HG03354 (cell line): ENCODE results near the gene P2RY1.
"Not testable (repeated sequence)": the region's sequence is repeated elsewhere in the genome, so short reads cannot be mapped to it uniquely, and the experiment has no call there.

Experiments used
- ATAC-seq: cut with Tn5 transposase; IDR thresholded peaks from one replicate; pipeline ENCODE4 v1.9.1; 2021; ENCODE audit warnings: mild to moderate bottlenecking; ENCODE audit not compliant: unreplicated experiment, poor library complexity, severe bottlenecking

P2RY1 gene

DNA sequence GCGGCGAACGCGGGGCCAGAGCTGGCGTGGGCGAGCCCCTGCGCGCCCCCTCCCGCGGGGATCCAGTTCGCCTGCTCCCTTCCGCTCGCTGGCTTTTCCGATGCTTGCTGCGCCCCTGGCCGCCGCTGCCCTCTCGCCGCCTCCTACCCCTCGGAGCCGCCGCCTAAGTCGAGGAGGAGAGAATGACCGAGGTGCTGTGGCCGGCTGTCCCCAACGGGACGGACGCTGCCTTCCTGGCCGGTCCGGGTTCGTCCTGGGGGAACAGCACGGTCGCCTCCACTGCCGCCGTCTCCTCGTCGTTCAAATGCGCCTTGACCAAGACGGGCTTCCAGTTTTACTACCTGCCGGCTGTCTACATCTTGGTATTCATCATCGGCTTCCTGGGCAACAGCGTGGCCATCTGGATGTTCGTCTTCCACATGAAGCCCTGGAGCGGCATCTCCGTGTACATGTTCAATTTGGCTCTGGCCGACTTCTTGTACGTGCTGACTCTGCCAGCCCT, 721 bp downstream of the P2RY1 start:
- ATAC-seq: peak; percentile 30

GRCh38 chr3:152836269-152836668, 1.3 kb downstream of the P2RY1 start:
- no peak for ATAC-seq

GRCh38 chr3:152839511-152839910, 4.6 kb downstream of the P2RY1 start:
- ATAC-seq: no peak

DNA sequence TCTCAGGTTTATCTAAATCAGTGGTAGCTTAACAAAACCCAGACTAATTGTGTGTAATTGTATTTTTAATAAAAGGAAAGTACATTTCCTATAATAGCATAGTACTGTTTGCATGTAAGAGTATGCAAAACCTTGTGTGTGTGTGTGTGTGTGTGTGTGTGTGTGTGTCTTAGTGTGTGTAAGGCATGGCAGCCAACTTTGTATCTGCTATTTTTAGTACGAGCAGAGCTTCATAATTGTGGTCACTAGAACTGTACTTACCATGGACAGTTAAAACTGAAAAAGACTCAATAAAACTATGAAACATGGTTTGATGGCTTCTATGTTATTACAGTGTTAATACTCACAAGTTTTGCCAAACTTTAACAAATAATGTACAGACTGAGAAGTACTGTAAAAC, 6.2 kb downstream of the P2RY1 start:
- ATAC-seq: no peak

DNA sequence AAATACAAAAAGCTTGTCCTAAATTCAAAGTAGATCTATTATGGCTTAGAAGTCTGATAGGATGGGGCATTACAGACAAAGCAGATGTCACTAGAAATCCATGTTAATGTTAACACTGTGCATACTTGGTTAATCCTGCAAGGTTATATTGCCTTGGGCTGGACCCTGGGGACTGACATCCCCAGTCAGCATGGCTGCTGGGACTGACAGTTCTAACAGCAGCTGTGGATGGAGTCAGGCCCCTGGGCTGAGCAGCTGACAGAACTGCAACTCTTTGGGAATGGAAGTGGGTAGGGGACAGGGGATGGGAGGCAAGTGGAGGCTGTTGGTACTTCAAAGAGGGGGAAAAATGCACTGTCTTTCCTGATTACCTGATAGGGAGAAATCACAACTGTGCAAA, 7.5 kb downstream of the P2RY1 start:
- ATAC-seq: no peak

- peak; percentile 96 for ATAC-seq
These were observed 9.0 kb downstream of the P2RY1 start for GRCh38 chr3:152843955-152844354.

DNA sequence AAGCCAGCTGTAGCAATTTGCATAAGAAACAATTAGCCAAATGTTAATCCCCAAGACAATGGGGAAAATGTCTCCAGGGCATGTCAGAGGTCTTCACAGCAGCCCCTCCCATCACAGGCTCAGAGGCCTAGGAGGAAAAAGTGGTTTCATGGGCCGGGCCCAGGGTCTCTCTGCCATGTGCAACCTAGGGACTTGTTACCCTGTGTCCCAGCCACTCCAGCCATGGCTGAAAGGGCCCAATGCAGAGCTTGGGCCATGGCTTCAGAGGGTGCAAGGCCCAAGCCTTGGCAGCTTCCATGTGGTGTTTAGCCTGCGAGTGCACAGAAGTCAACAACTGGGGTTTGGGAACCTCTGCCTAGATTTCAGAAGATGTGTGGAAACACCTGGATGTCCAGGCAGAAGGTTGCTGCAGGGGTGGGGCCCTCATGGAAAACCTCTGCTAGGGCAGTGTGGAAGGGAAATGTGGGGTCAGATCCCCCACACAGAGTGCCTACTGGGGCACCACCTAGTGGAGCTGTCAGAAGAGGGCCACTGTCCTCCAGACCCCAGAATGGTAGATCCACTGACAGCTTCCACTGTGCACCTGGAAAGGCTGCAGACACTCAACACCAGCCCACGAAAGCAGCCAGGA, 11.8 kb downstream of the P2RY1 start:
- not testable (repeated sequence) for ATAC-seq

DNA sequence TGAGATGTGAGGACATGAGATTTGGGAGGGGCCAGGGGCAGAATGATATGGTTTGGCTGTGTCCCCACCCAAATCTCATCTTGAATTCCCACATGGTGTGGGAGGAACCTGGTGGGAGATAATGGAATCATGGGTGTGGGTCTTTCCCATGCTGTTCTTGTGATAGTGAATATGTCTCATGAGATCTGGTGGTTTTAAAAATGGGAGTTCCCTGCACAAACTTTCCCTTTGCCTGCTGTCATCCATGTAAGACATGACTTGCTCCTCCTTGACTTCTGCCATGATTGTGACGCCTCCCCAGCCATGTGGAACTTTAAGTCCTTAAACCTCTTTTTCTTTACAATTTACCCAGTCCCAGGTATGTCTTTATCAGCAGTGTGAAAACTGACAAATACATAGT, 12.7 kb downstream of the P2RY1 start:
- not testable (repeated sequence) for ATAC-seq

GRCh38 chr3:152849996-152850578, 15.2 kb downstream of the P2RY1 start:
- no peak for ATAC-seq

- ATAC-seq: no peak
These were observed 18.3 kb downstream of the P2RY1 start for GRCh38 chr3:152853196-152853595.

DNA sequence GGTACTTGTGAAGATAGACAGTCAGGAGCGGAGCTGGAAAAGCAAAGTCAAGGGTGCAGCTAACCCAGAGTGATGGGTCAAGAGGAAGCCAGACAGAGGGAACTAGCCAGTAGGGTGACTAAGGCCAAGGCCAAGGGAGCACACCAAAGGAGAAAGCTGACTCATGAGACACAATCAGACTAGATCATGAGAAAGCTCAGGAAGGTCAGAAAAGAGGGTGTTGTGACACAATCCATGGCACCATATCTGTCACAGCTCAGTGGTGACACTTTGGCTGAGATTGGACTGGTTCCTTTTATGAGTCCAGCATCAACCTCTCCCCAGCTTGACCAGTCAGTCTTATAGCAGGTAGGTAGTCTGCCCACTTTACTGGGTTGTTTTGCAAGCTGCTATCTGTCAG, 22.2 kb downstream of the P2RY1 start:
- ATAC-seq: no peak

DNA sequence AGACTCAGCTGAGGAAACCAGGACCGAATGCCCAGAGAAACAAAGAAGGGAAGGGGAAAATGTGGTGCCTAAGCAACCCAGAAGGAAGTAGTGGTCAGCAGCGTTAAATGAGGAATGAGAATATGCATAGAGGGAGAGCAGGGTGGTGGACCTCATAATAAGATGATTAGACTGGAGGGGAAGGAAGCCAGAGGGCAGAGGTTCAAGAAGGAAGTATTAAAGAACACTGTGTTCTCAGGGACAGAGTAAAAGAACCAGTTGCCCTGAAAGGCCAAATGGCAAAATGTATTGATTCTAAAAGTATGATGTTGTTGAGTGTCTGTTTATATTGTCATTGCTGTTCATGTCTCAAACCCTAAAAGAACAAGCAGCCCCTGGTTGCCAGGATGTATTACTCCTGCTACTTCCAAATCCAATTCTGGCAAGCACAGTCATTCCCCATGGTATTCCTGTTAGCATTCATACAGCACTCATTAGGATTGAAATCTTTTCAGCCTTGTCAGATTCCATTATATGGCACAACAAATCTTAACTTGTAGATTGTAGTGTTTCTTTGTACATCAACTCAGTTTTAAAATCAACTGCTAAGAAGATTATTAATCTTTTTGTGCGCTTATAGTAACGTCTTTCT, 23.4 kb downstream of the P2RY1 start:
- no peak for ATAC-seq

GRCh38 chr3:152860736-152861135, 25.8 kb downstream of the P2RY1 start:
- ATAC-seq: no peak

DNA sequence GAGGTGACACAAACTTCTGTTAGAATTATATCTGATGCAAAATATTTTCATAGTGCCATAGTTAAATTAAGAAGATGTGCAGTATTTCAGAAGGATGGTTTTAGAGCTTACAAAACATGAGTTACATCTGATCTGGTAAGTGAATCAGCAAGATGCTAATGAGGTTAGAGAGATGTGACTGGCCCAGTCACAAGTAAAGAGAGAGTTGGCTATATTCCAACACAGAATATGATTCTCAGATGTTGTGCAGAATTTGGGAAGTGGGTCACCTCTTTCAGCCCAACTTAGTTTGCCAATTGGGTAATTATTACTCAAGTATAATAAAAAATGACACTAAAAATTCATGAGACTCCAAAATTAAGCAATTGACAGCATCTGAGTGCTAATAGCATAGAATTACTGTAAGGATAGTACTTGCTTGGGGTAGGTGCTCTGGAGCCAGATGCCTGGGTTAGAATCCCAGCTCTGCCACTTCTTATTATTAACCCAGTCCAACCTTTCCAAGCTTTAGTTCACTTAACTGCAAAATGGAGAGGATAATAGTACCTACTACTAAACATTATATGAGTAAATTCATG, 30.8 kb downstream of the P2RY1 start:
- no peak for ATAC-seq

GRCh38 chr3:152870027-152870426, 35.1 kb downstream of the P2RY1 start:
- no peak for ATAC-seq

DNA sequence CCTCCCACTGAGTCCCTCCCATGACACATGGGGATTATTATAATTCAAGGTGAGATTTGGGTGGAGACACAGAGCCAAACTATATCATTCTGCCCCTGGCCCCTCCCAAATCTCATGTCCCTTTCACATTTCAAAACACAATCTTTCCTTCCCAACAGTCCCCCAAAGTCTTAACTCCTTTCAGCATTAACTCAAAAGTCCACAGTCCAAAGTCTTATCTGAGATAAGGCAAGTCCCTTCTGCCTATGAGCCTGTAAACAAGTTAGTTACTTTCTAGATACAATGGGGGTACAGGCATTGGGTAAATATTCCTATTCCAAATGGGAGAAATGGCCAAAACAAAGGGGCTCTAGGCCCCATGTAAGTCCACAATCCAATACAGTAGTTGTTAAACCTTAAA, 38.4 kb downstream of the P2RY1 start:
- ATAC-seq: not testable (repeated sequence)

GRCh38 chr3:152874896-152875749, 40.2 kb downstream of the P2RY1 start:
- no peak for ATAC-seq

- ATAC-seq: no peak
These were observed 44.3 kb downstream of the P2RY1 start for GRCh38 chr3:152879130-152879789.

DNA sequence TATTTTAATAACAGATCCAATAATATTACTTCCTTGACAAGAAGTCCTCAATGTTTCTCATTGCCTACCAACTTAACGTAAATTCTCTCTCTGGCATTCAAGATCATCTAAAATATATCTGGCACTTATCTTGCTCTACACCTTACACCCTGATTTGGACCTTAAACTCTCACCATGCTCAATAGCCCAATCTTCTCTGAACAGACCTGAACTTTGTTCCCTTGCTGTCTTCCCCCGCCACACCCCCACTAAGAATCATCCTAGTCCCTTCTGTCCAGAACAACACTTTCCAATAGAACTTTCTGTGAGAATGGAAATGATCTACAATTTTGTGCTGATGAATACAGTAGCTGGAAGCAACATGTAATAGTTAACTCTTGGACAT, 44.9 kb downstream of the P2RY1 start:
- no peak for ATAC-seq

- no peak for ATAC-seq
These were observed 50.1 kb downstream of the P2RY1 start for GRCh38 chr3:152885076-152885475.
